GM12892 (cell line): Measurements from ENCODE around the gene BRF1. TPM values are rescaled to one million over a fixed set of nuclear protein-coding genes. Genes with fewer than 3 reads are reported as not detected.

Source experiments
- DNase-seq: peaks from one replicate; pipeline ENCODE4 v3.0.0; 2011; ENCODE audit not compliant: insufficient read length
- FAIRE-seq: peaks from 2 replicates; lab custom pipeline; 2011; peaks lifted over from hg19 to GRCh38; lab: Jason Lieb, UNC
- POLR2A ChIP-seq: IDR thresholded peaks from 2 replicates; pipeline ENCODE4 v1.6.1; 2011; ENCODE audit warnings: low read depth, low read length, control low read depth
- POLR2AphosphoS5 ChIP-seq: IDR thresholded peaks from 2 replicates; pipeline ENCODE4 v1.6.1; 2011; ENCODE audit warnings: low read depth, low read length, control low read depth
- TAF1 ChIP-seq: IDR thresholded peaks from 2 replicates; pipeline ENCODE4 v1.6.1; 2011; ENCODE audit warnings: low read depth, mild to moderate bottlenecking, control low read depth, low read length, borderline replicate concordance
- polyA plus RNA-seq: library from polyadenylated mRNA; unstranded; fragments of >200 nt; gene quantifications from one replicate; pipeline ENCODE4 v1.2.1, GENCODE V29; 2012; ENCODE audit warnings: missing spikeins, inconsistent platforms; ENCODE audit not compliant: missing spikeins

The BRF1 gene
- polyA plus RNA-seq = 6.4 TPM

GRCh38 chr14:105300542-105301102 is at the start of gene BRF1:
BRF1 (minus strand) TSS chr14:105301001; CDS start chr14:105300629, 372 bp downstream.
- TF ChIP-seq POLR2A = peak; percentile 60; the same call in 1 of the 2 replicates
- peak; percentile 41; the same call in 1 of the 2 replicates for TF ChIP-seq POLR2AphosphoS5
- peak; percentile 4; the same call in 1 of the 2 replicates for TF ChIP-seq TAF1
- DNase-seq = peak; percentile 92
- FAIRE-seq = peak; percentile 98

GRCh38 chr14:105349992-105350391 is 49.2 kb upstream of the BRF1 start:
- TF ChIP-seq POLR2AphosphoS5 (no peak), TAF1 (no peak), POLR2A (no peak)
- no peak for FAIRE-seq
- DNase-seq = no peak

- DNase-seq (no peak), FAIRE-seq (no peak)
- TF ChIP-seq POLR2A (no peak), POLR2AphosphoS5 (no peak), TAF1 (no peak)
These were observed 48.3 kb upstream of the BRF1 start for GRCh38 chr14:105348945-105349699.

- no peak for FAIRE-seq
These were observed 47.6 kb upstream of the BRF1 start for GRCh38 chr14:105348169-105348944.

GRCh38 chr14:105347587-105347968 is 46.8 kb upstream of the BRF1 start:
- FAIRE-seq (no peak), DNase-seq (no peak)
- TF ChIP-seq POLR2A (no peak), TAF1 (no peak), POLR2AphosphoS5 (no peak)

More at GRCh38 chr14:105348169-105348944, 47.6 kb upstream of the BRF1 start:
- DNase-seq = no peak
- TF ChIP-seq POLR2A (no peak), TAF1 (no peak), POLR2AphosphoS5 (no peak)

- no peak for TF ChIP-seq TAF1
- FAIRE-seq = no peak
- DNase-seq = no peak
These were observed 46.2 kb upstream of the BRF1 start for GRCh38 chr14:105346876-105347586.

- FAIRE-seq = no peak
- TF ChIP-seq TAF1 (no peak), POLR2A (no peak), POLR2AphosphoS5 (no peak)
- DNase-seq = no peak
These were observed 45.4 kb upstream of the BRF1 start for GRCh38 chr14:105346200-105346533.

GRCh38 chr14:105343194-105343593 is 42.4 kb upstream of the BRF1 start:
- DNase-seq (no peak), FAIRE-seq (no peak)
- TF ChIP-seq POLR2A = no peak
- TF ChIP-seq POLR2AphosphoS5 = no peak
- no peak for TF ChIP-seq TAF1

GRCh38 chr14:105340821-105341733 is 40.3 kb upstream of the BRF1 start:
- DNase-seq = no peak
- no peak for FAIRE-seq
- TF ChIP-seq POLR2A = no peak
- TF ChIP-seq POLR2AphosphoS5 = no peak
- no peak for TF ChIP-seq TAF1

GRCh38 chr14:105337966-105338741 is 37.4 kb upstream of the BRF1 start:
- no peak for TF ChIP-seq POLR2A
- TF ChIP-seq TAF1 = no peak
- TF ChIP-seq POLR2AphosphoS5 = no peak
- FAIRE-seq (no peak), DNase-seq (no peak)
